Measurements from ENCODE around the gene MAPK7.

Gene MAPK7

GRCh38 chr17:19381361-19381740 is 3.1 kb downstream of the MAPK7 start:
- TF ChIP-seq ZFX (IDR thresholded peaks at IDR 0.05; ENCODE audit: borderline replicate concordance) = no peak
- no peak for TF ChIP-seq CTCF (IDR thresholded peaks at IDR 0.05)
- no peak overlapping the region for H3K27ac ChIP-seq

- TF ChIP-seq CTCF (IDR thresholded peaks at IDR 0.05) (no peak), ZFX (IDR thresholded peaks at IDR 0.05; ENCODE audit: borderline replicate concordance) (no peak)
- H3K27ac ChIP-seq = no peak overlapping the region
These were observed 3.6 kb downstream of the MAPK7 start for GRCh38 chr17:19381741-19382444.

- H3K27ac ChIP-seq = no peak overlapping the region
- TF ChIP-seq ZFX (IDR thresholded peaks at IDR 0.05; ENCODE audit: borderline replicate concordance) (no peak), CTCF (IDR thresholded peaks at IDR 0.05) (no peak)
These were observed 4.5 kb downstream of the MAPK7 start for GRCh38 chr17:19382531-19383444.

- H3K27ac ChIP-seq = no peak overlapping the region
- TF ChIP-seq CTCF (IDR thresholded peaks at IDR 0.05) (no peak), ZFX (IDR thresholded peaks at IDR 0.05; ENCODE audit: borderline replicate concordance) (no peak)
These were observed 5.6 kb downstream of the MAPK7 start for GRCh38 chr17:19383681-19384470.

GRCh38 chr17:19384723-19385391 is 6.6 kb downstream of the MAPK7 start:
- peak overlapping the region; percentile 44 for H3K27ac ChIP-seq
- no peak for TF ChIP-seq CTCF (IDR thresholded peaks at IDR 0.05)
- no peak for TF ChIP-seq ZFX (IDR thresholded peaks at IDR 0.05; ENCODE audit: borderline replicate concordance)

GRCh38 chr17:19385521-19385983 is 7.3 kb downstream of the MAPK7 start:
- TF ChIP-seq CTCF (IDR thresholded peaks at IDR 0.05) (no peak), ZFX (IDR thresholded peaks at IDR 0.05; ENCODE audit: borderline replicate concordance) (no peak)
- H3K27ac ChIP-seq = peak overlapping the region; percentile 44
